ENCODE results near the gene PABPN1L. TPM values are rescaled to one million over a fixed set of nuclear protein-coding genes. Genes with fewer than 3 reads are reported as not detected.
A peak's percentile ranks its signal among the peaks of the same experiment; 100 is the strongest.

PABPN1L gene
- total and polyA plus RNA-seq, 7 donors = not detected

DNA sequence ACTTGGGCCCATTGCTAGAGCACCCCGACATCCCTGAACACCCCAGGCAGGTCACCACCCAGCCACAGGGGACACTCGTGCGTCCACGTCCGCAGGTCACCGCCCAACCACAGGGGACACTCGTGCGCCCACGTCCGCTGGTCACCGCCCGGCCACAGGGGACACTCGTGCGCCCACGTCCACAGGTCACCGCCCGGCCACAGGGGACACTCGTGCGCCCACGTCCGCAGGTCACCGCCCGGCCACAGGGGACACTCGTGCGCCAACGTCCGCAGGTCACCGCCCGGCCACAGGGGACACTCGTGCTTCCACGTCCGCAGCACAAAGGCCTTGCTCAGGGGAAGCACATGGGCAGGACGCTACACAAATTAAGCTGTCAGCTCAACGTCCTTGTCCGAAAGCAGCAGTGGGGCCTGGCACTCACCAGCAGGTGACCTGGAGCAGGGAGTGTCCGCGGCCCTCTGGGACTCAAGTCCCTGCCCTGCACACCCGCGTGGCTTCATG lies 27.4 kb downstream of the PABPN1L start:
- intact Hi-C loops (cut with DNase I) = no loop called here
- DNase-seq (no peak), ATAC-seq (peak in 1 of 4 donors; percentile 8)
- H3K4me1 ChIP-seq = no peaks in the 10 kb centered on the region
- no peak overlapping the region for H3K27ac ChIP-seq
- no peak overlapping the region for H3K4me3 ChIP-seq
- H3K9me3 ChIP-seq = no peaks in the 10 kb centered on the region
- WGBS, 3 donors = 87 to 92% (median 91%) methylated on average over 34 to 39 of the region's 39 CpGs
- peaks cover 0 to 28% of the 10 kb centered on the region in 2 donors for H3K36me3 ChIP-seq (ENCODE audit: insufficient read depth in 1 of 2, low read depth in 1 of 2)
- H3K27me3 ChIP-seq (ENCODE audit: insufficient read depth in 3 of 3, low read length in 2 of 3) = no peaks in the 10 kb centered on the region
- TF ChIP-seq, protein P1, sequence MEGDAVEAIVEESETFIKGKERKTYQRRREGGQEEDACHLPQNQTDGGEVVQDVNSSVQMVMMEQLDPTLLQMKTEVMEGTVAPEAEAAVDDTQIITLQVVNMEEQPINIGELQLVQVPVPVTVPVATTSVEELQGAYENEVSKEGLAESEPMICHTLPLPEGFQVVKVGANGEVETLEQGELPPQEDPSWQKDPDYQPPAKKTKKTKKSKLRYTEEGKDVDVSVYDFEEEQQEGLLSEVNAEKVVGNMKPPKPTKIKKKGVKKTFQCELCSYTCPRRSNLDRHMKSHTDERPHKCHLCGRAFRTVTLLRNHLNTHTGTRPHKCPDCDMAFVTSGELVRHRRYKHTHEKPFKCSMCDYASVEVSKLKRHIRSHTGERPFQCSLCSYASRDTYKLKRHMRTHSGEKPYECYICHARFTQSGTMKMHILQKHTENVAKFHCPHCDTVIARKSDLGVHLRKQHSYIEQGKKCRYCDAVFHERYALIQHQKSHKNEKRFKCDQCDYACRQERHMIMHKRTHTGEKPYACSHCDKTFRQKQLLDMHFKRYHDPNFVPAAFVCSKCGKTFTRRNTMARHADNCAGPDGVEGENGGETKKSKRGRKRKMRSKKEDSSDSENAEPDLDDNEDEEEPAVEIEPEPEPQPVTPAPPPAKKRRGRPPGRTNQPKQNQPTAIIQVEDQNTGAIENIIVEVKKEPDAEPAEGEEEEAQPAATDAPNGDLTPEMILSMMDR (IDR thresholded peaks at IDR 0.05) = no peak

DNA sequence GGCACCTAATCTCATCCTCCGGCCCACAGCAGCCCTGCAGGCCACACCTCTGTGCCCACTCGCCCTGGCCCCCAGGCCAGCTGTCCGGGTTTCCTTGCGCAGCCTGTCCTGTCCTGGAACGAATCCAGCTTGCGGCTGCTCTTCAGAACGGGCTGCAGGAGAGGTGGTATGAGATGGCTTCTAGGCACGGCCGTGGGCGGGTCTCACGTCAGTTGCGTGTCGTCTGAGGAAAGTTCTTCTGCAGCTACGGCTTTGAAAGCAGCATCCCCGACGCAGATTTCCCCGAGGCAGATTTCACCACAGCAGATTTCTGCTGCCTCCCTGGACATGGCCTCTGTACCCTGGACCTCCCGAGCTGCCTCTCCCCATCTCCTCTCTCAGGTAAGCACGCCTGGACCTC lies 27.9 kb downstream of the PABPN1L start:
- H3K27ac ChIP-seq = no peak overlapping the region
- ATAC-seq (no peak), DNase-seq (no peak)
- TF ChIP-seq, protein P1 (IDR thresholded peaks at IDR 0.05) = no peak
- WGBS, 3 donors = 80 to 88% (median 85%) methylated on average over 19 of the region's 19 CpGs
- H3K4me1 ChIP-seq = no peaks in the 10 kb centered on the region
- peaks cover 0 to 28% of the 10 kb centered on the region in 2 donors for H3K36me3 ChIP-seq (ENCODE audit: insufficient read depth in 1 of 2, low read depth in 1 of 2)
- no peaks in the 10 kb centered on the region for H3K27me3 ChIP-seq (ENCODE audit: insufficient read depth in 3 of 3, low read length in 2 of 3)
- H3K4me3 ChIP-seq = no peak overlapping the region
- H3K9me3 ChIP-seq = no peaks in the 10 kb centered on the region
- intact Hi-C loops (cut with DNase I) = no loop called here

DNA sequence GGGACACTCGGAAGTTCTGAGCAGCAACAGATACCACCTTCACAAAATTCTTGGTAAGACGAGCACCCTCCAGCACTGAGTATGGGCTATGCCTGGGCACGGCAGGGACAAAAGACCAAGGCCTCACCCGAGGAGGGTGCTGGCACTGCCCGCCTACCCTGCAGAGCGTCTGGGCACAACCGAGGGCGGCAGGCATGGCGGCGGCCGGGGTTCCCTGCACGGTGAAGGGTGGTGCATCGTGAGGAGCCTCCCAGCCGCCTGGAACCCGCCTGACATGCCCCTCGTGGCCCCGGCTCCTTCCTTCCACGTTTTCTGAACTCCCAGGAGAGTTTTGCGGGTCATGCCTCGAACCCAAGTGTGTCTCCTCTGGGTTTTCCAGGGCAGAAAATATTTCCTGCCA lies 28.7 kb downstream of the PABPN1L start:
- no peaks in the 10 kb centered on the region for H3K4me1 ChIP-seq
- WGBS, 3 donors = 87 to 93% (median 92%) methylated on average over 20 of the region's 20 CpGs
- H3K4me3 ChIP-seq = no peak overlapping the region
- no peak overlapping the region for H3K27ac ChIP-seq
- intact Hi-C loops (cut with DNase I) = no loop called here
- TF ChIP-seq, protein P1 (IDR thresholded peaks at IDR 0.05) = no peak
- H3K36me3 ChIP-seq (ENCODE audit: insufficient read depth in 1 of 2, low read depth in 1 of 2) = peaks cover 0 to 28% of the 10 kb centered on the region in 2 donors
- H3K27me3 ChIP-seq (ENCODE audit: insufficient read depth in 3 of 3, low read length in 2 of 3) = no peaks in the 10 kb centered on the region
- no peak for DNase-seq
- H3K9me3 ChIP-seq = no peaks in the 10 kb centered on the region
- no peak for ATAC-seq

DNA sequence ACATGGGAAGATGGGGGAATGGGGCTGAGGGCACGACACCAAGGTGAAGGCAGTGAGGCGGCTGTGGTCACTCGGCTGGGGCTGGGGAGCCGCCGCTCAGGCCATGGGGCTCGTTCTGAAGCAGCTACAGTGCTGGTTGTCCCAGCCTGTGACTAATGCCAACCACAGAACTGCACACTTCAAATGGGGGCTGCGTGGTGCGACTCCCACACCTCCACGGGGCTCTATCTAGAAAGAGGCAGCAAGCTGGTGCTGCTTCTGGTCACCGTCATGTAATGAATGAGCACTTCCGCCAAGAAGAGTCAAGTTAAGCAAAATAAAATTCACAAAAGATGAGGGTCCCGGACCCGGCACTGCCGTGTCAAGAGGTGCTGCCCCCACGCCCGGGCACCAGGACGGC lies 29.7 kb downstream of the PABPN1L start:
- TF ChIP-seq, protein P1 (IDR thresholded peaks at IDR 0.05) = no peak
- intact Hi-C loops (cut with DNase I) = no loop called here
- H3K27me3 ChIP-seq (ENCODE audit: insufficient read depth in 3 of 3, low read length in 2 of 3) = no peaks in the 10 kb centered on the region
- H3K36me3 ChIP-seq (ENCODE audit: insufficient read depth in 1 of 2, low read depth in 1 of 2) = peaks cover 0 to 24% of the 10 kb centered on the region in 2 donors
- H3K4me1 ChIP-seq = no peaks in the 10 kb centered on the region
- WGBS, 3 donors = 90 to 95% (median 94%) methylated on average over 17 of the region's 17 CpGs
- no peak for DNase-seq
- H3K9me3 ChIP-seq = no peaks in the 10 kb centered on the region
- no peak overlapping the region for H3K4me3 ChIP-seq
- no peak for ATAC-seq
- H3K27ac ChIP-seq = no peak overlapping the region

- no peak overlapping the region for H3K4me3 ChIP-seq
- 92 to 94% (median 94%) methylated on average over 33 of the region's 33 CpGs for WGBS, 3 donors
Observed at GRCh38 chr16:88835818-88836217, 30.6 kb downstream of the PABPN1L start.

More at GRCh38 chr16:88835818-88836217, 30.6 kb downstream of the PABPN1L start:
- H3K9me3 ChIP-seq = no peaks in the 10 kb centered on the region
- DNase-seq (no peak), ATAC-seq (no peak)
- no peaks in the 10 kb centered on the region for H3K4me1 ChIP-seq
- no peak overlapping the region for H3K27ac ChIP-seq
- intact Hi-C loops (cut with DNase I) = no loop called here
- peaks cover 0 to 24% of the 10 kb centered on the region in 2 donors for H3K36me3 ChIP-seq (ENCODE audit: insufficient read depth in 1 of 2, low read depth in 1 of 2)
- no peaks in the 10 kb centered on the region for H3K27me3 ChIP-seq (ENCODE audit: insufficient read depth in 3 of 3, low read length in 2 of 3)
- TF ChIP-seq, protein P1 (IDR thresholded peaks at IDR 0.05) = no peak

Measured in psoas muscle (tissue), 8 donors.